MM.1S (cell line): ENCODE data around the gene CCDC148.
"Not testable (repeated sequence)": the region's sequence is repeated elsewhere in the genome, so short reads cannot be mapped to it uniquely, and the experiment has no call there.

Experiments
- DNase-seq: peaks from one replicate; pipeline ENCODE4 v3.0.0-alpha.2; 2015
- H2AFZ ChIP-seq: fragments of 300-600 bp; sonication (generic); 2 replicates; pipeline ENCODE4 v1.6.0; 2016; ENCODE audit warnings: antibody characterized with exemption, low read length
- H3F3A ChIP-seq: fragments of 300-600 bp; sonication (generic); 2 replicates; pipeline ENCODE4 v1.6.1; 2016; ENCODE audit warnings: mild to moderate bottlenecking, antibody characterized with exemption, low read length, moderate library complexity, mixed read lengths; ENCODE audit not compliant: insufficient read depth
- H3K27ac ChIP-seq: fragments of 300-600 bp; sonication (generic); 2 replicates; pipeline ENCODE4 v1.5.1; 2016; ENCODE audit warnings: mild to moderate bottlenecking, low read length
- H3K27me3 ChIP-seq: fragments of 300-600 bp; sonication (generic); replicated peaks from 2 replicates; pipeline ENCODE4 v1.6.0; 2016; ENCODE audit warnings: low read length; ENCODE audit not compliant: insufficient read depth
- H3K36me3 ChIP-seq: fragments of 300-600 bp; sonication (generic); replicated peaks from 2 replicates; pipeline ENCODE4 v1.6.1; 2016; ENCODE audit warnings: mild to moderate bottlenecking, low read length, mixed read lengths; ENCODE audit not compliant: insufficient read depth
- H3K4me1 ChIP-seq: fragments of 300-600 bp; sonication (generic); 2 replicates; pipeline ENCODE4 v1.6.1; 2016; ENCODE audit warnings: low read length, mixed read lengths
- H3K4me2 ChIP-seq: fragments of 300-600 bp; sonication (generic); 2 replicates; pipeline ENCODE4 v1.6.0; 2016; ENCODE audit warnings: low read depth, low read length
- H3K4me3 ChIP-seq: fragments of 300-600 bp; sonication (generic); 2 replicates; pipeline ENCODE4 v1.5.1; 2016; ENCODE audit warnings: low read length, mixed read lengths
- H3K79me2 ChIP-seq: fragments of 300-600 bp; sonication (generic); 2 replicates; pipeline ENCODE4 v1.6.1; 2016; ENCODE audit warnings: mixed run types, low read length, mixed read lengths
- H3K9ac ChIP-seq: fragments of 300-600 bp; sonication (generic); 2 replicates; pipeline ENCODE4 v1.6.1; 2016; ENCODE audit warnings: low read length, mixed read lengths
- H3K9me2 ChIP-seq: fragments of 300-600 bp; sonication (generic); replicated peaks from 2 replicates; pipeline ENCODE4 v1.6.1; 2016; ENCODE audit warnings: mild to moderate bottlenecking, low read length, mixed read lengths; ENCODE audit not compliant: insufficient read depth
- H3K9me3 ChIP-seq: fragments of 300-600 bp; sonication (generic); replicated peaks from 2 replicates; pipeline ENCODE4 v1.6.1; 2016; ENCODE audit warnings: mild to moderate bottlenecking, low read length, mixed read lengths; ENCODE audit not compliant: insufficient read depth
- H4K20me1 ChIP-seq: fragments of 300-600 bp; sonication (generic); 2 replicates; pipeline ENCODE4 v1.6.1; 2016; ENCODE audit warnings: mild to moderate bottlenecking, low read length, moderate library complexity, mixed read lengths; ENCODE audit not compliant: insufficient read depth
- CTCF ChIP-seq: fragments of 300-600 bp; sonication (generic); IDR thresholded peaks from 2 replicates; pipeline ENCODE4 v1.5.1; 2016; ENCODE audit warnings: antibody characterized with exemption, low read length, mixed read lengths
- EZH2 ChIP-seq: fragments of 300-600 bp; sonication (generic); optimal IDR thresholded peaks from 2 replicates; pipeline ENCODE3; 2017; ENCODE audit warnings: low read depth, mild to moderate bottlenecking, antibody characterized with exemption, low read length, mixed read lengths
- EZH2phosphoT487 ChIP-seq: fragments of 300-600 bp; sonication (generic); IDR thresholded peaks from 2 replicates; pipeline ENCODE4 v1.6.1; 2018; ENCODE audit warnings: antibody characterized with exemption, low read length

CCDC148 gene

GRCh38 chr2:158312981-158313380 is 143.6 kb downstream of the CCDC148 start:
- H3K27me3 ChIP-seq = no peaks in the 10 kb centered on the region
- H4K20me1 ChIP-seq = no peaks in the 10 kb centered on the region
- H3K9me2 ChIP-seq = no peaks in the 10 kb centered on the region
- H2AFZ ChIP-seq = no peak overlapping the region
- no peak overlapping the region for H3K27ac ChIP-seq
- DNase-seq = no peak
- no peak overlapping the region for H3K9ac ChIP-seq
- H3K4me1 ChIP-seq = peaks cover 22% of the 10 kb centered on the region
- H3K4me3 ChIP-seq = no peak overlapping the region
- H3K4me2 ChIP-seq = no peak overlapping the region
- no peaks in the 10 kb centered on the region for H3F3A ChIP-seq
- H3K79me2 ChIP-seq = no peaks in the 10 kb centered on the region
- H3K9me3 ChIP-seq = no peaks in the 10 kb centered on the region
- no peaks in the 10 kb centered on the region for H3K36me3 ChIP-seq
- TF ChIP-seq CTCF (no peak), EZH2 (no peak), EZH2phosphoT487 (no peak)

GRCh38 chr2:158310407-158310806 is 146.1 kb downstream of the CCDC148 start:
- not testable (repeated sequence) for H3K9me2 ChIP-seq

DNA sequence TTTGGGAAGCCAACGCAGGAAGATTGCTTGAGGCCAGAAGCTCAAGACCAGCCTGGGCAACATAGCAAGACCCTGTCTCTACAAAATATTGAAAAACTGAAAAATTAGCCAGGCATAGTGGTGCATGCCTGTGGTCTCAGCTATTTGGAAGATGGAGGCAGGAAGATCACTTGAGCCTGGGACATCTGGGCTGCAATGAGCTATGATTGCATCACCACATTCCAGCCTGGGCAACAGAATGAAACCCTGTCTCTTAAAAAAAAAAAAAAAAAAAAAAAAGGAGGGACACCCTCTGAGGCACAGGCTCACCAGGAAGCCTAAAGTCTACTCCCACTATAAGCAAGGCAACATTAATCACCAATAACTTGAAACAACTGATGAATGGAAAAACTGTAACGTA is 151.1 kb downstream of the CCDC148 start:
- Histone ChIP-seq H3K79me2 (no peaks in the 10 kb centered on the region), H3K9ac (no peak overlapping the region), H3K4me3 (no peak overlapping the region), H3F3A (no peaks in the 10 kb centered on the region), H3K9me2 (no peaks in the 10 kb centered on the region), H3K4me1 (no peaks in the 10 kb centered on the region), H3K27me3 (no peaks in the 10 kb centered on the region), H3K27ac (no peak overlapping the region), H3K4me2 (no peak overlapping the region), H2AFZ (no peak overlapping the region), H3K9me3 (no peaks in the 10 kb centered on the region), H4K20me1 (no peaks in the 10 kb centered on the region), H3K36me3 (no peaks in the 10 kb centered on the region)
- no peak for DNase-seq
- TF ChIP-seq EZH2phosphoT487 (no peak), CTCF (no peak), EZH2 (no peak)

More at GRCh38 chr2:158310407-158310806, 146.1 kb downstream of the CCDC148 start:
- not testable (repeated sequence) for H3K79me2 ChIP-seq, H3K27me3 ChIP-seq, H3K27ac ChIP-seq, H2AFZ ChIP-seq, H3K36me3 ChIP-seq, H3K9me3 ChIP-seq, H3F3A ChIP-seq, DNase-seq, H3K9ac ChIP-seq, H4K20me1 ChIP-seq, H3K4me2 ChIP-seq, H3K4me3 ChIP-seq, H3K4me1 ChIP-seq

- Histone ChIP-seq H3K9me3 (no peaks in the 10 kb centered on the region), H2AFZ (no peak overlapping the region), H3K4me1 (no peaks in the 10 kb centered on the region), H3K79me2 (no peaks in the 10 kb centered on the region), H3K36me3 (no peaks in the 10 kb centered on the region), H3K27me3 (no peaks in the 10 kb centered on the region), H3K4me3 (no peak overlapping the region), H3K9me2 (no peaks in the 10 kb centered on the region), H3K4me2 (no peak overlapping the region), H3K27ac (no peak overlapping the region), H4K20me1 (no peaks in the 10 kb centered on the region), H3F3A (no peaks in the 10 kb centered on the region), H3K9ac (no peak overlapping the region)
- DNase-seq = no peak
- TF ChIP-seq EZH2 (no peak), CTCF (no peak), EZH2phosphoT487 (no peak)
These were observed 156.2 kb downstream of the CCDC148 start for GRCh38 chr2:158300394-158300793.
